Fibroblast of pulmonary artery (primary cell): ENCODE measurements around the gene TMEM229A.
"Not testable (repeated sequence)": the region's sequence is repeated elsewhere in the genome, so short reads cannot be mapped to it uniquely, and the experiment has no call there.

Experiments
- DNase-seq: peaks from one replicate; pipeline ENCODE4 v3.0.0-alpha.2; 2010; ENCODE audit warnings: low read depth
- H3K4me3 ChIP-seq: replicated peaks from 2 replicates; pipeline ENCODE4 v1.5.1; 2011; ENCODE audit warnings: low read depth, mild to moderate bottlenecking, control low read depth, low read length, moderate library complexity
- TF ChIP-seq, protein P1 (sequence below): IDR thresholded peaks from 2 replicates; pipeline ENCODE4 v1.5.1; 2011; ENCODE audit warnings: mild to moderate bottlenecking, control low read depth, low read length, inconsistent platforms; ENCODE audit errors: missing control alignments

Gene TMEM229A

GRCh38 chr7:124022551-124022950 is 10.3 kb downstream of the TMEM229A start:
- no peak overlapping the region for H3K4me3 ChIP-seq
- no peak for DNase-seq
- TF ChIP-seq, protein P1, sequence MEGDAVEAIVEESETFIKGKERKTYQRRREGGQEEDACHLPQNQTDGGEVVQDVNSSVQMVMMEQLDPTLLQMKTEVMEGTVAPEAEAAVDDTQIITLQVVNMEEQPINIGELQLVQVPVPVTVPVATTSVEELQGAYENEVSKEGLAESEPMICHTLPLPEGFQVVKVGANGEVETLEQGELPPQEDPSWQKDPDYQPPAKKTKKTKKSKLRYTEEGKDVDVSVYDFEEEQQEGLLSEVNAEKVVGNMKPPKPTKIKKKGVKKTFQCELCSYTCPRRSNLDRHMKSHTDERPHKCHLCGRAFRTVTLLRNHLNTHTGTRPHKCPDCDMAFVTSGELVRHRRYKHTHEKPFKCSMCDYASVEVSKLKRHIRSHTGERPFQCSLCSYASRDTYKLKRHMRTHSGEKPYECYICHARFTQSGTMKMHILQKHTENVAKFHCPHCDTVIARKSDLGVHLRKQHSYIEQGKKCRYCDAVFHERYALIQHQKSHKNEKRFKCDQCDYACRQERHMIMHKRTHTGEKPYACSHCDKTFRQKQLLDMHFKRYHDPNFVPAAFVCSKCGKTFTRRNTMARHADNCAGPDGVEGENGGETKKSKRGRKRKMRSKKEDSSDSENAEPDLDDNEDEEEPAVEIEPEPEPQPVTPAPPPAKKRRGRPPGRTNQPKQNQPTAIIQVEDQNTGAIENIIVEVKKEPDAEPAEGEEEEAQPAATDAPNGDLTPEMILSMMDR, result no peak

- H3K4me3 ChIP-seq, result no peak overlapping the region
These were observed 12.8 kb downstream of the TMEM229A start for GRCh38 chr7:124020060-124020459.

GRCh38 chr7:124013306-124013705 is 19.6 kb downstream of the TMEM229A start:
- TF ChIP-seq, protein P1, result no peak
- no peak for DNase-seq
- no peak overlapping the region for H3K4me3 ChIP-seq

More at GRCh38 chr7:124020060-124020459, 12.8 kb downstream of the TMEM229A start:
- TF ChIP-seq, protein P1, result no peak
- DNase-seq, result no peak

GRCh38 chr7:124012864-124013263 is 20.0 kb downstream of the TMEM229A start:
- TF ChIP-seq, protein P1, result no peak
- no peak overlapping the region for H3K4me3 ChIP-seq
- DNase-seq, result no peak

GRCh38 chr7:124009321-124009720 is 23.5 kb downstream of the TMEM229A start:
- no peak for DNase-seq
- H3K4me3 ChIP-seq, result no peak overlapping the region
- TF ChIP-seq, protein P1, result no peak

DNA sequence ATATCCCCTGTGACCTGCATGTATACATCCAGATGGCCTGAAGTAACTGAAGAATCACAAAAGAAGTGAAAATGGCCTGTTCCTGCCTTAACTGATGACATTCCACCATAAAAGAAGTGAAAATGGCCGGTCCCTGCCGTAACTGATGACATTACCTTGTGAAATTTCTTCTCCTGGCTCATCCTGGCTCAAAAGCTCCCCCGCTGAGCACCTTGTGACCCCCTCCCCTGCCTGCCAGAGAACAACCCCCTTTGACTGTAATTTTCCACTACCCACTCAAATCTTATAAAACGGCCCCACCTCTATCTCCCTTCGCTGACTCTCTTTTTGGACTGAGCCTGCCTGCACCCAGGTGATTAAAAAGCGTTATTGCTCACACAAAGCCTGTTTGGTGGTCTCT is 24.6 kb downstream of the TMEM229A start:
- H3K4me3 ChIP-seq, DNase-seq: not testable (repeated sequence)

GRCh38 chr7:123999703-124000102 is 33.2 kb downstream of the TMEM229A start:
- DNase-seq, result no peak
- TF ChIP-seq, protein P1, result no peak
- H3K4me3 ChIP-seq, result no peak overlapping the region
